ENCODE data around the gene TSNAXIP1.

GRCh38 chr16:67762385-67762784 is 44.3 kb upstream of the TSNAXIP1 start:
- no peak for TF ChIP-seq RAD21 (IDR thresholded peaks at IDR 0.05; ENCODE audit: low read depth)
- TF ChIP-seq CEBPB (IDR thresholded peaks at IDR 0.05) = no peak
- no peak for TF ChIP-seq EP300 (IDR thresholded peaks at IDR 0.05; ENCODE audit: borderline replicate concordance)
- TF ChIP-seq TAF1 (IDR thresholded peaks at IDR 0.05; ENCODE audit: low read depth) = no peak

Data from Ishikawa (cell line).